PFSK-1 (cell line): ENCODE data around the gene EXOC6B.

ENCODE experiments used
- FOXP2 ChIP-seq: optimal IDR thresholded peaks from 2 replicates; pipeline ENCODE3; 2011; ENCODE audit warnings: borderline replicate concordance, control low read depth, inconsistent platforms; ENCODE audit not compliant: insufficient read depth; ENCODE audit errors: extremely low read length, extremely low read depth
- POLR2AphosphoS5 ChIP-seq: IDR thresholded peaks from 2 replicates; pipeline ENCODE4 v1.6.1; 2012; ENCODE audit warnings: low read depth, mild to moderate bottlenecking, control low read depth, low read length, moderate library complexity
- SIN3A ChIP-seq: IDR thresholded peaks from 2 replicates; pipeline ENCODE4 v1.6.1; 2012; ENCODE audit warnings: mild to moderate bottlenecking, low read length, moderate library complexity, borderline replicate concordance; ENCODE audit not compliant: insufficient read depth
- TAF1 ChIP-seq: IDR thresholded peaks from 2 replicates; pipeline ENCODE4 v1.6.1; 2012; ENCODE audit warnings: low read length, control low read depth, borderline replicate concordance; ENCODE audit not compliant: insufficient read depth
- TF ChIP-seq, protein P1 (sequence below), 2 experiments: IDR thresholded peaks; 2 replicates each; pipeline versions ENCODE4 v1.6.1 to v1.8.0; 2011 to 2012; ENCODE audit warnings: low read depth in 2 of 2, low read length in 2 of 2, control low read depth in 1 of 2, inconsistent platforms in 1 of 2, mild to moderate bottlenecking in 1 of 2, moderate library complexity in 1 of 2; ENCODE audit not compliant: insufficient read depth in 1 of 2

Gene EXOC6B

DNA sequence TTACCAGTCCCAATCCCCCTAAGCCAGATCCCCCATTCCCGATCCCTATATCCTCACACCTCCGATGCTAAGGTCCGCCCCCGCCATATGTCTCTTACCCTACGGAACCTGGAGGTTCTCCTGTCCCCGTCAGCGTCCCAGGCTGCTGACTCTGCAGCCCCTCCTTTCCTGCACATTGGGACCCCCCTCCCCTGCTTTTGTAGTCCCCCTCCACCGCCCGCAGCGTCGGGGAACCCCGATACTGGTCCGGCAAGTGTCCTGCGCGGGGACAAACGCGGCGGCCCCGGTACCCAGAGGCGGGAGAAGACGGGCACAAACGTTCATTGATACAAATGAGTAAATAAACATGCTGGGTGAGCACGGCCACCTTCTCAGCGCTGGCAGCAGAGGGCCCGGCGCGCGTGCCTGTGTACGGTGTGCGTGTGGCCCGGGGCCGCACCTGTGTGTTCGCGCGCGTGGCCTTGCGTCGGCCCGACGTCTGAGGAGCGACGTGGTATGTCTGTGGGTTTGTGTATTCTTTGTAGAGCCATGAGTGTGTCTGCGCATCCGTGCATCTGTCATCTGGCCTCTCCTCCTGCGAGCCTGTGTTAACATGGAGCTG, 676.2 kb downstream of the EXOC6B start:
- TF ChIP-seq FOXP2 (no peak), SIN3A (no peak), TAF1 (no peak), POLR2AphosphoS5 (no peak)
- TF ChIP-seq, protein P1, sequence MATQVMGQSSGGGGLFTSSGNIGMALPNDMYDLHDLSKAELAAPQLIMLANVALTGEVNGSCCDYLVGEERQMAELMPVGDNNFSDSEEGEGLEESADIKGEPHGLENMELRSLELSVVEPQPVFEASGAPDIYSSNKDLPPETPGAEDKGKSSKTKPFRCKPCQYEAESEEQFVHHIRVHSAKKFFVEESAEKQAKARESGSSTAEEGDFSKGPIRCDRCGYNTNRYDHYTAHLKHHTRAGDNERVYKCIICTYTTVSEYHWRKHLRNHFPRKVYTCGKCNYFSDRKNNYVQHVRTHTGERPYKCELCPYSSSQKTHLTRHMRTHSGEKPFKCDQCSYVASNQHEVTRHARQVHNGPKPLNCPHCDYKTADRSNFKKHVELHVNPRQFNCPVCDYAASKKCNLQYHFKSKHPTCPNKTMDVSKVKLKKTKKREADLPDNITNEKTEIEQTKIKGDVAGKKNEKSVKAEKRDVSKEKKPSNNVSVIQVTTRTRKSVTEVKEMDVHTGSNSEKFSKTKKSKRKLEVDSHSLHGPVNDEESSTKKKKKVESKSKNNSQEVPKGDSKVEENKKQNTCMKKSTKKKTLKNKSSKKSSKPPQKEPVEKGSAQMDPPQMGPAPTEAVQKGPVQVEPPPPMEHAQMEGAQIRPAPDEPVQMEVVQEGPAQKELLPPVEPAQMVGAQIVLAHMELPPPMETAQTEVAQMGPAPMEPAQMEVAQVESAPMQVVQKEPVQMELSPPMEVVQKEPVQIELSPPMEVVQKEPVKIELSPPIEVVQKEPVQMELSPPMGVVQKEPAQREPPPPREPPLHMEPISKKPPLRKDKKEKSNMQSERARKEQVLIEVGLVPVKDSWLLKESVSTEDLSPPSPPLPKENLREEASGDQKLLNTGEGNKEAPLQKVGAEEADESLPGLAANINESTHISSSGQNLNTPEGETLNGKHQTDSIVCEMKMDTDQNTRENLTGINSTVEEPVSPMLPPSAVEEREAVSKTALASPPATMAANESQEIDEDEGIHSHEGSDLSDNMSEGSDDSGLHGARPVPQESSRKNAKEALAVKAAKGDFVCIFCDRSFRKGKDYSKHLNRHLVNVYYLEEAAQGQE (IDR thresholded peaks at IDR 0.05; ENCODE audit: insufficient read depth in 1 of 2, low read depth in 2 of 2, low read length in 2 of 2) = no peak

DNA sequence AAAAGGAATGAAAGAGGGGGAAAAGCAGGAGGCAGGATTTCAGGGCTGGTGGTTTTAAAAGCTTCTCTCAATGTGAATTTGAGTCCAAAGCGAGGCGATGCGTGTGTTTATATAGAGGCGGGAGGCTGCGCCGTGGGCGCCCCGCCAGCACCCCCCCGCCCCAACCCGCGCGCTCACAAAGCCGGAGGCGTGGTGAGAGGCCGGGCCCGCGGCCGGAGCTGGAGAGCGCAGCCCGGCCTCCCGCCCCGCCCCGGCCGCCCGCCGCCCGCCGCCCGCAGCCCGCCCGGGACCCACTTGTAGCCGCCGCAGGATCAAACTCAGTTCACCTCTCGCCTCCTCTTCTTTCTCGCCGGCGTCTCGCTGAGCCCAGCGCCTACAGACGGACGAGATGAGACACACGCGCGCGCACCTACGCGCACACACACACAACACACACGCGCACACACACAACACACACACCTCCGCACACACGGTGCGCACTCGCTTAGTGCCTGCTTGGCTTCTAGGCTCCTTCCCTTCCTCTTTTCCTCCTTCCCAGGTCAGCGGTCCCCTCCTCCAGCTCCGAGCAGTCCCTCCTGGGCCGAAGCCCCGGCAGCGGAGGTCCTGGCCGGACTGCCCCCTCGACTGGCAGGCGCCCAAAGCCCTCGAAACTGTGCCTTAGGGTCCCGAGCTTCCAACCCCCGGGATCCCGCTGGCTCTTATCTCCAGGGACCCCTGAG, 676.8 kb downstream of the EXOC6B start:
- no peak for TF ChIP-seq SIN3A
- TF ChIP-seq FOXP2 = no peak
- no peak for TF ChIP-seq TAF1
- TF ChIP-seq, protein P1 (IDR thresholded peaks at IDR 0.05; ENCODE audit: insufficient read depth in 1 of 2, low read depth in 2 of 2, low read length in 2 of 2) = no peak
- TF ChIP-seq POLR2AphosphoS5 = no peak

DNA sequence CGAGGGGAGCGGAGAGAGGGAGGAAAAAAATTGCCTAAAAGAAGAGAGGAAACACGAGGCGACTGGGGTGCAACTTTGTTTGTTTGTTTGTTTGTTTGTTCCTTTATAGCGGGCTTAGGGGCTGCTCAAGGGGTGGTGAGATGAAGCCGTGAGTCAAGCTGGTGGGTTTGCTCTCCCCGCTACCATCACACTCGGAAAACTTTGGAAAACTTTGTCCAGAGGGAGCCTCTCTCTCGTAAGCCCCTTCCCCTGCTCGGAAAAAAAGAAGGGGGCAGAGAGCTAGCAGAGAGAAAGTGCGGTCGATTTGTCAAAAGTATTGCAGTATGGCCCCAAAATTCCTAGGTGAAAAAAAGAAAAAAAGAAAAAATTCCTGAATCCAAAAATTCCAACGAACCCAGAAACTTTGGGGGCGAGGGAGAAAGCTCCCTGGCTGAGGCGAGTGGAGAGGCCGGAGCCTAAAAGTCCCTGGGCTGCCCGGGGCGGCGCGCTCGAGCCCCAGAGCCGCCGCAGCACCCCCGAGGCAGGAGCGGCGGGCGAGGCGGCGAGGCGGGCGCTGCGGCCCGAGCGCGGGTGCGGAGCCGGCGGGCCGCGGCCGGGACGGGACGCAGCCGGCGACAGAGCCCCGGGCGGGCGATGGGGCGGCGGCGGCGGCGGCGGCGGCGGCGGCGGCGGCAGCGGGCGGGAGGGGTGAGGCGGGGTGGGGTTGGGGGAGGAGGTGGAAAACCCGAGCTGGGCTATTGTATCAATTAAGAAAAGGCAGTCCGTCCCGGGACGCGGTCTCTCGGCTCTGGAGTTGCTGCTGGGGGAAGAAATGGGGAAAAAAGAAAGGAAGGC, 677.6 kb downstream of the EXOC6B start:
- TF ChIP-seq FOXP2 (no peak), SIN3A (no peak), POLR2AphosphoS5 (no peak)

DNA sequence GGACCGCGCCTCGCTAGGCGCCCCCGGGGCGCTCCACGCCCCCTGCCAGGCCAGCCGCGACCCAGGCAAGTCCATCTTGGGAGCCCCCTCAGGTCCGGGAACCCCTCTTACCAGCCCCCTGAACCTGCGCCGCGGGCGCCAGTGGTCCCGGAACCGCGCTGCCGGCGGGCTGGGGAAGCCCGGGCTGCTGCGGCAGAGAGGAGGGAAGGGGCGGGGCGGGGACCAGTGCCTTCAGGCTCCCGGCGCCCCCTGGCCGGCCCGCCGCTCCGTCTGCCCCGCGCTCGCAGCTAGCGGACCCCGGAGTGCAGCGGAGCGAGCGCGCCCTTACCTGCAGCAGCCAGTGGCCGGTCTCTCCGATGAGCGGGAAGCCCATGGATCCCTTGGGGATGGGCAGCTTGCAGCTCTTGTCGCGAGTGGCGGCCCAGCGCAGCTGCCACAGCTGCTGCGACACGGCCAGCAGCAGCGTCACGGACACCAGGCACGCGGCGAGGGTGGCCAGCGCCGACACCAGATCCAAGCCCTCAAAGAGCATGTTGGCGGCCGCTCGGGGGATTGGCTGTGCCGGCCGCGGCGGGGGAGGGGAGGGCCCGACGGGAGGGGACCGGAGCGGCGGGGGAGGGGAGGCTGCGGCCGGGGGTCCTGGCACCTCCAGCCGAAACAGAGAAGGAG, 678.4 kb downstream of the EXOC6B start, which contains the start of gene CYP26B1:
Gene CYP26B1 (minus strand): TSS at position 560 of the 669 bp plus-strand sequence. CDS start 28 bp downstream, at position 532.
- TF ChIP-seq FOXP2 (no peak), SIN3A (no peak), TAF1 (no peak), POLR2AphosphoS5 (no peak)
- TF ChIP-seq, protein P1 (IDR thresholded peaks at IDR 0.05; ENCODE audit: insufficient read depth in 1 of 2, low read depth in 2 of 2, low read length in 2 of 2) = no peak
